K562 (cell line): Measurements from ENCODE around the gene SOX12. TPM values are rescaled to one million over a fixed set of nuclear protein-coding genes. Genes with fewer than 3 reads are reported as not detected.

Source experiments
- C11orf30 ChIP-seq: fragments of 450-650 bp; IDR thresholded peaks from 2 replicates; pipeline ENCODE4 v1.6.1; 2016; ENCODE audit warnings: low read depth, mild to moderate bottlenecking
- E2F8 ChIP-seq: fragments of 450-650 bp; IDR thresholded peaks from 2 replicates; pipeline ENCODE4 v1.7.1; 2018; ENCODE audit warnings: mild to moderate bottlenecking, low read depth; ENCODE audit not compliant: partially characterized antibody
- MAZ ChIP-seq, 2 experiments: fragments of 450-650 bp in 1 of 2; sonication (generic) in 1 of 2; formaldehyde crosslinking; IDR thresholded peaks in 1 of 2; conservative IDR thresholded peaks in 1 of 2; 2 replicates each; pipeline versions ENCODE4 v1.4.0 to v1.5.0; 2020; ENCODE audit warnings: mild to moderate bottlenecking in 1 of 2, missing genetic modification reagents in 1 of 2
- NR2C2 ChIP-seq, 2 experiments: fragments of 200-800 bp in 1 of 2; sonication (Bioruptor generic) in 1 of 2; sonication (generic) in 1 of 2; formaldehyde crosslinking in 1 of 2; IDR thresholded peaks; 2 replicates each; pipeline versions ENCODE4 v1.6.1 to v1.8.0; 2016 to 2022; ENCODE audit warnings: mild to moderate bottlenecking in 1 of 2, missing compliant biosample characterization in 1 of 2, missing genetic modification characterization in 1 of 2, missing genetic modification reagents in 1 of 2
- PHF8 ChIP-seq: fragments of 200-600 bp; sonication (generic); IDR thresholded peaks from 2 replicates; pipeline ENCODE4 v1.6.1; 2012; ENCODE audit warnings: mixed run types, mild to moderate bottlenecking, inconsistent platforms, low read length, moderate library complexity, borderline replicate concordance
- TEAD1 ChIP-seq, 2 experiments: fragments of 450-650 bp in 1 of 2; sonication (generic) in 1 of 2; formaldehyde crosslinking; IDR thresholded peaks; 2 replicates each; pipeline versions ENCODE4 v1.4.0 to v1.8.0; 2020 to 2022; ENCODE audit warnings: mild to moderate bottlenecking in 2 of 2, missing genetic modification reagents in 1 of 2
- ZBTB7A ChIP-seq: IDR thresholded peaks from 2 replicates; pipeline ENCODE4 v1.6.1; 2011; ENCODE audit warnings: low read depth, mild to moderate bottlenecking, low read length, moderate library complexity, borderline replicate concordance; ENCODE audit not compliant: control insufficient read depth
- ZEB2 ChIP-seq: fragments of 450-650 bp; IDR thresholded peaks from 2 replicates; pipeline ENCODE4 v1.6.1; 2016
- ZNF407 ChIP-seq: fragments of 450-650 bp; IDR thresholded peaks from 2 replicates; pipeline ENCODE4 v1.6.1; 2016; ENCODE audit warnings: low read depth
- ZNF586 ChIP-seq: fragments of 450-650 bp; formaldehyde crosslinking; conservative IDR thresholded peaks from 2 replicates; pipeline ENCODE4 v1.4.0; 2020; ENCODE audit warnings: mild to moderate bottlenecking, moderate library complexity
- ZNF589 ChIP-seq: fragments of 200-800 bp; sonication (Bioruptor generic); IDR thresholded peaks from 2 replicates; pipeline ENCODE4 v1.6.1; 2016; ENCODE audit warnings: low read depth, missing genetic modification characterization, missing compliant biosample characterization
- ZNF740 ChIP-seq, 3 experiments: fragments of 200-800 bp in 1 of 3; sonication (Bioruptor generic) in 1 of 3; sonication (generic) in 1 of 3; formaldehyde crosslinking in 1 of 3; IDR thresholded peaks; 2 replicates each; pipeline versions ENCODE4 v1.6.1 to v1.8.0; 2016 to 2022; ENCODE audit warnings: mild to moderate bottlenecking in 2 of 3, missing compliant biosample characterization in 2 of 3, missing genetic modification characterization in 2 of 3, missing genetic modification reagents in 1 of 3
- polyA plus RNA-seq, 8 experiments: library from polyadenylated mRNA; depleted of rRNA in 4 of 8; stranded (reverse) in 5 of 8; unstranded in 3 of 8; fragments of >200 nt; fragmentation: Nextera tagmentation in 2 of 8; fragmentation: Illumina TruSeq in 1 of 8; extraction: Ambion mirVana in 2 of 8; extraction: Trizol in 1 of 8; gene quantifications; 2 replicates each; pipeline versions ENCODE4 v1.2.1 to v1.2.3, GENCODE V29; 2011 to 2014; ENCODE audit warnings: inconsistent platforms in 1 of 8, missing spikeins in 1 of 8
- total RNA-seq, 7 experiments: library from RNA; depleted of rRNA in 6 of 7; stranded (reverse); fragments of >200 nt in 6 of 7; fragmentation: Illumina TruSeq in 2 of 7; extraction: Trizol in 2 of 7; gene quantifications; 2 replicates each; pipeline versions ENCODE4 v1.2.1 to v1.2.3, GENCODE V29; 2011 to 2021; ENCODE audit warnings: low replicate concordance in 1 of 7

Gene SOX12
- total and polyA plus RNA-seq, 9 of the 15 experiments (the other 6 are each of a cell fraction or from before 2014, with no cell fraction given), result 0.42 to 26.3 (median 2.6) TPM

GRCh38 chr20:325045-325888, at the start of gene SOX12 (continued):
- TF ChIP-seq NR2C2 (CRISPR knock-in tag; IDR thresholded peaks at IDR 0.05) (no peak), NR2C2 (tag; IDR thresholded peaks at IDR 0.05) (peak; percentile 60; the same call in 1 of the 2 replicates), ZNF407 (no peak), TEAD1 (CRISPR knock-in tag; IDR thresholded peaks at IDR 0.05) (peak in 1 of 2 experiments; percentile 73; a peak in 1 of 4 replicates), ZNF740 (CRISPR knock-in tag; IDR thresholded peaks at IDR 0.05) (peak; percentile 75), ZNF740 (tag; IDR thresholded peaks at IDR 0.05) (0 out of 4 replicates have a peak, but pooled peaks of 1 of the 2 experiments have one; percentile 56), ZEB2 (no peak), ZNF586 (no peak), ZNF589 (CRISPR knock-in tag) (peak; percentile 79; the same call in 1 of the 2 replicates), C11orf30 (no peak), PHF8 (peak; percentile 82; the same call in 1 of the 2 replicates), MAZ (CRISPR knock-in tag; conservative IDR thresholded peaks at IDR 0.05 in 1 of 2, IDR thresholded peaks at IDR 0.05 in 1 of 2) (peak in 1 of 2 experiments; percentile 84; a peak in 2 of 4 replicates), E2F8 (no peak), ZBTB7A (peak; percentile 75; the same call in 1 of the 2 replicates)
